HG03439 (cell line): ENCODE results near the gene COG5.
"Not testable (repeated sequence)": the region's sequence is repeated elsewhere in the genome, so short reads cannot be mapped to it uniquely, and the experiment has no call there.

Source experiments
- ATAC-seq: cut with Tn5 transposase; IDR thresholded peaks from one replicate; pipeline ENCODE4 v1.9.1; 2021; ENCODE audit warnings: mild to moderate bottlenecking, moderate library complexity; ENCODE audit not compliant: unreplicated experiment

COG5 gene

DNA sequence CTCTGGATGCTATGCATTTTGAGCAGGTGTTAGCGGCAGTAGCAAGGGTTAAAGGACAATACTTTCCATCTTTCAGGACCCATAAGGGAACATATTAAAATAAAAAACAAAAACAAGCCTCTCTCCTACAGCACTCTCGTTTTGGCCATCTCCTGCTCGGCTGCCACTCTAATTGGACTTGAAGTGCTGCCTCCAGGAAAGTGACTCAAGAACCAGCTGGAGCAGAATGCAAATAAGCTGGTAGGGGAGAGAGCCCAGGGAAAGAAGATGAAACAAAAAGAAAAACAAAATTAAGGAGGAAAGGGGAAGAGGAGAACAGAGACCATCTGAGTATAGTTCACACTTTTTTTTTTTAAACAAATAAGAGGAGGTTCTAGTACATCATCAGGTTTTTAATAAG, 329.3 kb downstream of the COG5 start:
- ATAC-seq = no peak

DNA sequence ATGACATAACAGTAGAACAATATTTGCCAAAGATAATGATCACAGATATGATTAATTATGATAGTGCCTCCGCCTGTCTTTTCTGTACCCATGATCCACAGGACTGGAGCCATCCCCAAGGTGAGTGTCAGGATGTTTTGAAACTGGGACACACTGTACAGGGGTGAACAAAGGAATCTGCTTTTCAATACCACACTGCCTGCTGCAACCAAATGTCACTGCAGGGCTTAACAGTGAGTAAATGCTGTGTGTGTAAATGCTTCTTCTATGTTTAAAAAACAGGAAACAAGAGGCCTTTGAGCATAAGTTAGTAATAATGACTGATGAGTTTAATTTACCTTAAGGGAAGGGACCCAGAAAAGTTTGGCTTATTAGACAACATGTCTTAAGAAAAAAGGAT, 329.7 kb downstream of the COG5 start:
- no peak for ATAC-seq

DNA sequence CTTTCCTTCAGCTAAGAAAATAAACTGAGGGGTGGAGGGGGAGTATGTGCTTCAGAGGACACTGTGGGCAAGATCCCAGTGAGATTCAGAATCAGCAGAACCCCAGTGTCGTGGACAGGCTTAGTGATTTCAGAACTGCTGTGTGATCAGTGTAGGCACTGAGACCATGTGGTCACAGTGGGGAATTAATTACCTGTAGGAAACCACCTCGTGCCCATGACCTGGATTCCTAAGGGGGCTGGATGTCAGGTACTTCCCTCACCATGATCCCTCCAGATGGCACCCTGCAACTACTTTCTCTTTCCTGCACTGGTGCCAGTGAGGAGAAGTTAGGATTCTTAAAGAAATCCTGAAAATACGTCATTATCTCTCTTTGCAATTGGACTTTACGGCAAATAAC, 330.5 kb downstream of the COG5 start:
- no peak for ATAC-seq

DNA sequence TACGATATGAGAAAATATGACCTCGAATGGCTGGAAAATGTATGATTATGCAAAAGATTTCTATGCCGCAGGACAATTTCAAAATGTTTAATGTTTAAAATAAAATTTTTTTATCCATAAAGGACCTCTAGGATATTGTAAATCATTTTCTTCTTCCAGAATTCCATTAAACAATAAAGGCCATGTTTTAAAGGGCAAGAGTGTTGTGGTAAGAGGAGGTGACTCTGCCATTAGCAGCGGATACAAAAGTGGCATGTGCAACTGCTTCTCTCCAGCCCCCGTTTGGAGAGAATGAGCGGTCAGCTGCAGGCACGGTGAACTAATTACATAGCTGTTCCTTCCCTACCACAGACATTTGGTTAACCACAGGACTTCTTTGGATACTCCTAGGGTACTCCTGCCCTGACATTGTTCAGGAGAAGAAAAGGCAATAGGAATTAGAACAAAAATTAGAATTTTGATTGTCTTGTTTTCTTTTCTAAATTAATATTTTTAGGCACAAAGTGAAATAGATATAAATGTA, 331.1 kb downstream of the COG5 start:
- no peak for ATAC-seq

DNA sequence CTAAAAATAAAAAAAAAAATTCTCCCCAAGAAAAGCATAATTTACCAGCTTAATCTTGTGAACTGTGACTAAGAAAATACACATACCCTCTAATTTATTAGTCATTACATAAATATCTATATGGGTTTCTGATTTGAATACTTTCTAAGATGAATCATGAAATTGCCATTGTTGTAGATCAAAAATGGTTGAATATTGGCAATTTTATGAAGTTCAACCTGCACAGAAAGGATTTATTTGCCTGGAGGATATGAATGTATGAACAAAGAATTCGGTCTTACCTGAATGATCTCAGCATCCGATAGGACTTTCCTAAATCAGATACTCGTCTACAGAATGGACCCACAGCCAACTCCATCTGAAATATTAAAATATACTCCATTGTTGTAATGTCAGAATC, 333.4 kb downstream of the COG5 start:
- ATAC-seq = no peak

DNA sequence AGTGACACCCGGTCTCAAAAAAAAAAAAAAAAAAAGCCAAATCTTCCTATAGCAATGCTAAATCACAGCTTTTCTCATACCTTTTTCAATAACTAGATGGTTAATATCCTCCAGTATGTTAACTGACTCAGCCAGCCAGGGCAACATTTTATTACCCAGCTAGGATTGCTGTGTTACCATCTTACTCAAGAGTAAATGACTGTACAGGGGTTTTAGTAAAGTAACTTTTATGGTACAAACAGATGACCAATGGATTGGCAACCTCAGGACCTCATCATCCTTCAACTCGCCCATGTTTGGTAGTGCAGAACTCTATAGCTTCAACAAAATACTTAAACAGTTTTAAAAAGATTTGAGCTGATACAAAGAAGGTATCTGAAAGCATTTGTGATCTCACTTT, 335.4 kb downstream of the COG5 start:
- no peak for ATAC-seq

DNA sequence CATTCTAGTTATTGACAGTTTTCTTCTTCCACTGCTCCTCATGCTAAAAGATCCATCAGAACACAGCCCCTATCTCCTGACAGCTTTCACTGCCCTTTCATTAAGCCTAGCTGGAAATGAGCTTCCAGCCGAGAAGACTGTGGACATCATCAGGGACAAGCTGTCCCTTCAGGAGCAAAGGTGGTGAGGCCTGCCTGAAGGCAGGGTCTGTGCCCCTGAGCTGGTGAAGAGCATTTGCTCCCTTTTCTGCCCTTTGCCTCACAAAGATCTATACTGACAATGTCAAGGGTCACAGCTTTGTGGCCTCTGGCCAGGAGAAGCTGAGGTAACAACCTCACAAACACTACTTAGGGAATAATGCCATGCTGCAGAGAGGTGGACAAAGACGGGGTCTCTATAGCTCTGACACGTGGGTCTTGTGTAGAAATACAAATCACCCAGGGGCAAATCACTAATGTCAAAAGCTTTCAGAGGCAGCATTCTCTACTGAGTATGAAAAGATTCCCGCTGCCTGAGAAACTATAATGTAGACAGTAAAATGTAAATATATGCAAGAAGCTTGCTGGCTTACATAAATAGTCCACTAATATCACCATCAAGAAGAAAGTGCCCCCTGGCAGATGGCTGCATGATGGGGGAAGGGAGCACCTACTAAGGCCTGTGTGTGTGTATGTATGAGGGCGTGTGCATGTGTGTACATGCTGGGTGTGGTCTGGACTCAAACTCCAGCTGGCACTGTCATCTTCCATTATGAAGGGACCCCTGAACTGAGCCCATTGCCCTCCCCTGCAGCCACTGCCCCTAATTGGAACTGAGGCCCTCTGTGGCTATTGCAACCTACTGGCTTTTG, 339.1 kb downstream of the COG5 start:
- ATAC-seq = no peak

DNA sequence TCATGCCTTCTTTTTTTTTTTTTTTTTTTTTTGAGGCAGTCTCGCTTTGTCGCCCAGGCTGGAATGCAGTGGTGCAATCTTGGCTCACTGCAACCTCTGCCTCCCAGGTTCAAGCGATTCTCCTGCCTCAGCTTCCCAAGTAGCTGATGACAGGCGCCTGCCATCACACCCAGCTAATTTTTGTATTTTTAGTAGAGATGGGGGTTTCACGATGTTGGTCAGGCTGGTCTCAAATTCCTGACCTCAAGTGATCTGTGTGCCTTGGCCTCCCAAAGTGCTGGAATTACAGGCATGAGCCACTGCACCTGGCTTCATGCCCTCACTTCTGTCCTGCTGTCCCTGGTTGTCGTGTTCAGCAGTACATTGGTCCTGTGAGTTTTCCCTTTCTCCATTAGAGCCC, 342.9 kb downstream of the COG5 start:
- ATAC-seq = not testable (repeated sequence)

DNA sequence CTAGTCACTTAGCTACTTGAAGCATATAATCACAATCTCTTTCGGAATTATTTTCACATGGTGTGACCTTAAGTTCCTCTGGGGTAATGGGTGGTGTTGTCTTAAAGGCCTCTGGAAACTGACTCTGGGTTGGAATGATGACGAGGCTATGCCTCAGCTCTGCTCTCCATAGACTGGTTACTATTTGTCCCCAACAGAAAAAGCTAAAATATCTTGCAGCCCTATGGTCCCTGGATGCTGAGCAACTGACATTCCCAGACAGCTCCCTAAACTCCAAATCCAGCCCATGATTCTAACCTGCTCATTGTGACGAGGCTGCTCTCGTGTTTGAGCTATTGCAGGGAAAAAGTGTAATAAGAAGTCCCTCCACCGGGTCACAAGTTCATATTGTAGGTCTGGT, 343.4 kb downstream of the COG5 start:
- ATAC-seq = no peak

DNA sequence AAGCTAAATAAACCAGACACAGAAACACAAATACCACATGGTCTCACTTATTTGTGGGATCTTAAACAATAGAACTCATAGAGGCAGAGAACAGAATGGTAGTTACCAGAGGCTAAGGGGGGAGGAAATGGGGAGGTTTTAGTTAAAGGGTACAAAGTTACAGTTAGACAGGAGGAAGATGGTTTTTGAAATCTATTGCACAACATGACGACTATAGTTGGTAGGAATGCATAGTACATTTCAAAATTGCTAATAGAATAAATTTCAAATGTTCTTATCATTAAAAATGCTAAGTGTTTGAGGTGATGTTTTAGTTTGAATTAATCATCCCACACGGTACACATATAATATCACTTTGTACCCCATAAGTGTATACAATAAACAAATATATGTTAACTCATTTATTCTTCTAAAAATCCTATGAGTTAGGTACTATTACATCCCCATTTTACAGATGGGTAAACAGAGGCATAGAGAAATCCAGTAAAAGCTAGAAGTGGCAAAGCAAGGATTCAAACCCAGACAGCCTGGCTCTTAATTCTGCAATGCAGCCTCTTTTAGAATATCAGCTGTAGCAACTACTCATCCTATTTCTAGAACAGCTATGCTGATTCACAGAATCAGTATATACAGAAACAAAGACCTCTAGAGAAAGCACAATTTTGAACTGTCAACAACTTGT, 344.0 kb downstream of the COG5 start:
- no peak for ATAC-seq

DNA sequence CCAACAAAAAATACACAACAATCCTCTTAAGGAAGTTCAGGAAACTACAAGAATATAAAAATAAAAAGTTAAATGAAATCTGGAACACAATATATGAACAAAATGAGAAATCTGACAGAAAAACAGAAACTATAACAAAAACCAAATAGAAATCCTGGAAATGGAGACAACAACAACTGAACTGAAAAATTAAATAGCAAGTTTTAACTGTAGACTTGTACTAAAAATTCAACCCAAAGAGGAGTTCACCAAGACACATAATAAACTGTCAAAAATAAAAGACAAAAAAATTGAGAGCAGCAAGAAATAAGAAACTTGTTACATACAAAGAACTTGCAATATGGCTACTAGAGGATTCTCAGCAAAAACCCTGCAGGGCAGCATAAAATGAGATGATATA, 349.8 kb downstream of the COG5 start:
- no peak for ATAC-seq

DNA sequence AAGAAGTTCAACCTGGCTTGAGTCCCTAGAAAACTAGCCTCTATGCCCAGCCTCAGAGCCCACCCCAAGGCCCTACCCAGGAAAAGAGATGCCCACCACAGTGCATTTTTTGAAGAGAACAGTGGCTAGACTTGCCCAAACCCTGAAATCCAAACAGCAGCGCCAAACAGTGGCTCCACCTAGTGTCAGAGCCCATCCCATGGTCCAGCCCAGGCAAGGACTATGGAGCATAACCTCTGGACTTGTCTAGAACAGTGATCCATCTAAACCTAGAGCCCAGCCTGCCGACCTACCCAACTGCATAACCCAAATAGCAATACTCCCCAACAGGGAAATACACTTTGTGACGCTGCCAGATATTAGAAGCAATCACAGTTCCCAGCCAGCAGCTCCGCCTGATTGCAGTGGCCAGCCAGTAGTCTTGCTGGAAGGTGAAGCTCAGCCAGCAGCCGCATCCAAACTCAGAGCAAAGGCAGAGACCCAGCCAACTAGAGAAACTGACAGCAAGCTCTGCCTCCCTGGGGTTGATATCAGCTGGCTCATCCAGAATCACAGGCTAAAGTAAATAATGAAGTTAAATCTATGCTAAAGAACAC, 350.4 kb downstream of the COG5 start:
- no peak for ATAC-seq

DNA sequence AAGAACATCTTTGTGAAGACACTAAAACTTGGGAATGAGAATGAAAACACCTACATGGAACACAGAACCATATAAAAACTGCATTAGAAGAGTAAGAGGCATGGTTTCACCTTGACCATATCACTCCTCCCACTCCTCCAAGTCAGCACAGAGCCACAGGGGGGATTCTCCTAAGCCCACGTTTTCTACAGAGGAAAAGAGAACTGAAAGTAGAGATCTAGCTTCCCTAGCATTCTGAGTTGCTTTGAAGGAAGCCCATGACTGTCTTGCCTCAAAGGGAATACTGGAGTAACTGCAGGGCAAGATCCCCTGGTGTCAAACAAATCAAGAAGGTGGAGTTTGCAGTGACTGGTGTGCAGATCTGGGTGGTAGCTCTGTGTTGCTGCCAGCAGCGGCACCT, 351.0 kb downstream of the COG5 start:
- no peak for ATAC-seq

DNA sequence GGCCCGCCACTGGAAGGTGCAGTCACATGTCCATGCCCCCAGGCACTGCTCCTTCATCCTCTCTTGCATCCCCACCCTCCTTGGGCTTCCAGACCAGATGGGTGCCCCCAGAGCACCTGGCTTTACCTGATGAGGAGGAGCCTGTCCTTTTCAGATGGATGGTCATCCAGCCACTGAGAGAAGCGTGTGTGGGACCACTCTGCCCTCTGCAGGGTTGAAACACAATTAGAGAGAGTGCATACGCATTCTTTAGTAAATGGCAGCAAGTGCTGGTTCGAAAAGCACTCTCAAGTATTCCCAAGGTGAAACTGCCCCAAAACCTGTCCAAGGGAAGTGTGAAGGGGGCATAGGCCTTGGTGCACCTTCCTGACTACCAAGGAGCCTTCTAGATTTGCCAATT, 353.3 kb downstream of the COG5 start:
- ATAC-seq = no peak

DNA sequence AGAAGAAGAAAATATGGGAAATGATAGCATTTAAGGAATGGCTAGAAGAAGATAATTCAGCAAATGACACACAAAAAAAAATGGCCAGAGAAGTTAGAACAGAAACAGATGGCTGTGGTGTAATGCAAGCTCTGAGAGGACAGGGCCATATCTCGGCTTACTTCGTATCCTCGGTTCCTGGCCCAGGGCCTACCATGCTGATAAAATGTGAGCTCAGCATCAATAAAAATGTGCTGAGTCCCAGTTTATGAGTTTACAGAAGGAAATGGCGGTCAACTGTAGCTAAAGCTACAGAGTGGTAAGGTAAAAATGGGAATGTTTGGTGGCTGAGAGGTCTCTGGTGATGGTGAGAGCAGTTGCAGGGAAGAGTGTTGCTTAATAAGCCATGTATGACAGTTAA, 354.2 kb downstream of the COG5 start:
- no peak for ATAC-seq

DNA sequence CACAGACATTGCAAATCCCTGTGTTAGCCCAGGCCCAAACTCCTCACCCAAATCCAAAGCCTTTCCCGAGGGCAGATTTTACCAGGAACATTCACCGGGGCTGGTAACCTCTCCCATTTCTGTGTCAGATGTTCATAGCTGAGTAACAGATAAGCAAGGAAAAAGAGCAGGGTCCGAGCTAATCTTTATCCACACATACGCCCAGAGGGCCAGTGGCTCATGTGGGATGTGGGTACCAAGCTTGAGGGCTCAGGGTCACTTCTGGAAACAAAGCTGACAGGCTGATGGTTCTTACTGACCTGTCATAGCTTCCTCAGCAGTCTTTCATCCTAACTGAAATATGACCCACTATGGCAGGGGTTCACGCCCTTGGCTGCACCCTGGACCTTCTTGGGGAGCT, 355.2 kb downstream of the COG5 start:
- no peak for ATAC-seq

DNA sequence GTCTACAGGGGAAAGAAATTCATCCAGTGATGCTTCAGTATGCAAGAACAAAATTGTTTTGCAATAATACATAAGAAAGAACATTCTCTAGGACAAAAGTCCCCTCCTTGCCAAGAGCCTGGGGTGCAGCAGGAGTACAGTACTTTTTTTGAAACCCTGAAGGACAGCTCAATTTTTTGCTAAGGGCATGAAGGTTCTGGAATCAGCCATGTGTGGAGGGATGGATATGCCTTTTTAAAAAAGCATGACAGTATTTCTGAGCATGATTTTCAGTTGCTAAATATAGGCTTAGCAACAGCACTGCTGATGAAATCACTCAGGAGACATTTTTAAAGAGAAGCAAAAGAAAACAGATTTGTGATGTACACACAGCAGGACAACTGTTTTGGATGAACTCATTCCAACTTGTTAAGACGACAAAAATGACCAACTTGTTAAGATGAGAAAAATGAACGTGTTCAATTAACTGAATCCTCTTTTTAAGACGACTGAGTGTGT, 355.6 kb downstream of the COG5 start:
- no peak for ATAC-seq

DNA sequence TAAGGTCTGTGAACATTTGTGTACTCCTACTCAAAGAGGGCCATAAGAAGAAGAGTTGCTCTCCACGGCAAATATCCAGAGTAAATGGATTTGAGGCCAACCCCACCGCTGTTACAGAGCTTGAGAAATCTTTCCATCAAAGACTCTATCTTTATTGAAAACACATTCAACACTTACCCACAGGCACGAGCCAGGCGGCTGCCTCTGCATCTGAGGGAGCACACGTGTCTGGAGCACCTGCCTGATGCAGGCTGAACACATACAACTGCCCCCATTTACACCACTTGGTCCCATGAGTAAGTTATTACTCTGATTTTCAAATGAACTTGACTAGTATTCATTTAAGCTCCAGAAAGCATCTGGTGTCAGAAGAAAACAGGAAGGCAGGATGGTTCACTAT, 356.3 kb downstream of the COG5 start:
- ATAC-seq = no peak

DNA sequence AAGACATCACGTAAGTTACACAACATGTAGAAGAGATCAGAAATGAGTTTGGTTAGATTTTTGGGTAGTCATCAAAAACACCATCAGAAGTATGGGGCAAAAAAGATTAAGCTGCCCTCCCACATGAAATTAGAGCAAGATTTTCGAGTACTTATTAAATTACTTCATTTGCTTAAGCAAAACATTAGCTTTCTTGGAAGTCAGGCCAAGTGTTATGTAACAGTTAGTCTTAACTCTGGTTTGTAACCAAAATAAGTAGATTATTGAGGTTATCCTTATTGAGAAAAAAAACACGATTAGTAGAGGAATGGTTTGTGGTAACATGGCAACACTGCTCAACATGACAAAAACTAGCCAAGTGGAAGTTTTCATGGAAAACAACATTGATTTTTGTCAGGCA, 357.0 kb downstream of the COG5 start:
- ATAC-seq = no peak

DNA sequence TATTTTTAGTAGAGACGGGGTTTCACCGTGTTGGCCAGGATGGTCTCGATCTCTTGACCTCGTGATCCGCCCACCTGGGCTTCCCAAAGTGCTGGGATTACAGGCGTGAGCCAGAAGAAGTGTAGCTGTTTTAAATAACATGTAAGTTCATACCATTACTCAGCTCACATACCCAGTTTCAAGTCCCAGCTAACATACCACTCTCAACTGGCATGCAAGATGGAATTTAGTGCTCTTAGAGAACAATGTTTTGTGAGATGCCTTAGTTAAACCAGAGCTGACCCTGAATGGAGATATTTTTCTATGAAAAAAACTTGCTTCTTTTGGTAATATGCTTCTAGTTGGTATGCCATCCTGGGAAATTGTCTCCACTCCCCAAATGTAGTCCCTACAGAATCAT, 357.6 kb downstream of the COG5 start:
- ATAC-seq = no peak

DNA sequence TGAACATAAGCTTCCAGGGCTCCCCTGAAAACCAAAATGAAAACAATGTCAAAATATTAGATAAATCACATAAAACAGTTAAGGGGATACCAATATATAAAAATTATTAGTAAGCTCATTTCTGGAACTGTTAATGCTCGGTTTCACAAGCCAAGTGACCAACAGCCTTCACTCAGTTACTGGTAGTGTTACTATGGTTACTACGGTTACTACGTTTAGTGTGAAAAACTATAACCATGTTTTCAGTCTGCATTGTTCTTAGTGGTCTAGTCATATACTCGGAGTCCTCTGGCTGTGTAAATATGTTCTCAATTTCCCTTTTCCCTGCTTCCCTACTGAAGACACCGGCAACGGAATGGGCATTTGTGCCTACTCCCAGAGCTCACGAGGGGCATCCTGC, 360.1 kb downstream of the COG5 start:
- no peak for ATAC-seq
